Activated T-helper 2 cell treated with anti-CD3 and anti-CD28 coated beads, Interferon-gamma antibody, Interleukin-2, Interleukin-4, amounts not matched to agents 10 μg/mL and 5 μg/mL and 100 μg/mL, durations not matched to agents 14 hours and 24 hours and 36 hours (primary cell): ENCODE data around the gene COPB2. TPM values are rescaled to one million over a fixed set of nuclear protein-coding genes. Genes with fewer than 3 reads are reported as not detected.
A peak's percentile ranks its signal among the peaks of the same experiment; 100 is the strongest.
"Not testable (repeated sequence)": the region's sequence is repeated elsewhere in the genome, so short reads cannot be mapped to it uniquely, and the experiment has no call there.

Experiments used
- DNase-seq: peaks from one replicate; pipeline ENCODE4 v3.0.0; 2021; ENCODE audit warnings: low spot score
- H3K27ac Mint-ChIP-seq: one replicate; pipeline ENCODE4 v1.8.0; 2021; ENCODE audit warnings: mixed read lengths
- H3K27me3 Mint-ChIP-seq: one replicate; pipeline ENCODE4 v1.8.0; 2021; ENCODE audit warnings: low read depth, mixed read lengths
- H3K36me3 Mint-ChIP-seq: one replicate; pipeline ENCODE4 v1.8.0; 2021; ENCODE audit warnings: low read depth, mixed read lengths
- H3K4me1 Mint-ChIP-seq: one replicate; pipeline ENCODE4 v1.8.0; 2021; ENCODE audit warnings: low read depth, mixed read lengths
- H3K4me3 Mint-ChIP-seq: one replicate; pipeline ENCODE4 v1.8.0; 2021; ENCODE audit warnings: low read depth, mild to moderate bottlenecking, moderate library complexity, mixed read lengths
- H3K9me3 Mint-ChIP-seq: one replicate; pipeline ENCODE4 v1.8.0; 2021; ENCODE audit warnings: mixed read lengths
- intact Hi-C: fragments of 100-400 bp; cut with micrococcal nuclease; formaldehyde crosslinking; loops from one replicate; pipeline ENCODE4 v1.15.1; 2023
- total RNA-seq: library from RNA; stranded (reverse); gene quantifications from 2 replicates; pipeline ENCODE4 v1.2.3, GENCODE V29; 2022

COPB2 gene
- total RNA-seq, 1 donor from 2014 or later = 120 TPM

DNA sequence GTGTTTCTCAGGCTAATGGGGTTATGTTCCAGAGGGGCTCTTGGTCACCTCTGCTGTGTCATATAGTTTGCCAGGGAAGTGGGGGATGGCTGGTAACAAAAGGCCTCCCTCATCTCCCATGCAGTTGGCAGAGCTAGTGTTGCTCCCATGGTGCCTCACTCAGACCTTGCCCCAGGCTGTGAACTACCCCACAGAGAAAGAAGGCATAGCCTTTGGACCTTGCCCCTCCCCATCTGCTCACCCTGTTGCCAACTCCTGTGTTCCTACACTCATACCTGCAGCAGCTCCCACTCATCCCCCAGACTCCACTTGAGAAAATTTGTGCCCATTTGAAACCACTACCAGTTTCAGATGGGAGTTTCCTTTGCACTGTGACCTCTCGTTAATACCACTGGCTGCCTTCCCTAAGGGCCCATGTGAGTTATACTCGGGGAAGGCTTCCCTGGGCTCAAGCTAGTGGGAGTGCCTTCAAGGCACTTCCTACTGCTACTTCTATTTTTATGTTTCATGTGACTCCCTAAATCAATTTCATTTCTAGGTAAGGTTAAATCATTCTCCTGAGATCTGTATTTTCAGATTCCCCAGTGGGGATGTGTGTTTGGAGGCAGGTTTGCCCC is 25.3 kb upstream of the COPB2 start:
- no peak overlapping the region for H3K27ac Mint-ChIP-seq
- H3K4me3 Mint-ChIP-seq = no peak overlapping the region
- H3K36me3 Mint-ChIP-seq = no peaks in the 10 kb centered on the region
- H3K27me3 Mint-ChIP-seq = peaks cover 10% of the 10 kb centered on the region
- DNase-seq = no peak
- no peaks in the 10 kb centered on the region for H3K4me1 Mint-ChIP-seq
- peaks cover 27% of the 10 kb centered on the region for H3K9me3 Mint-ChIP-seq
- intact Hi-C loops = no loop called here

GRCh38 chr3:139412891-139413290 is 23.4 kb upstream of the COPB2 start:
- H3K27ac Mint-ChIP-seq, intact Hi-C loops: not testable (repeated sequence)

GRCh38 chr3:139401155-139401554 is 11.7 kb upstream of the COPB2 start:
- H3K4me3 Mint-ChIP-seq, H3K4me1 Mint-ChIP-seq, H3K27ac Mint-ChIP-seq, intact Hi-C loops, H3K36me3 Mint-ChIP-seq, DNase-seq, H3K27me3 Mint-ChIP-seq: not testable (repeated sequence)
- peaks cover 30% of the 10 kb centered on the region for H3K9me3 Mint-ChIP-seq

More at GRCh38 chr3:139412891-139413290, 23.4 kb upstream of the COPB2 start:
- peaks cover 10% of the 10 kb centered on the region for H3K27me3 Mint-ChIP-seq
- not testable (repeated sequence) for H3K4me1 Mint-ChIP-seq, H3K4me3 Mint-ChIP-seq, DNase-seq, H3K36me3 Mint-ChIP-seq
- peaks cover 27% of the 10 kb centered on the region for H3K9me3 Mint-ChIP-seq

DNA sequence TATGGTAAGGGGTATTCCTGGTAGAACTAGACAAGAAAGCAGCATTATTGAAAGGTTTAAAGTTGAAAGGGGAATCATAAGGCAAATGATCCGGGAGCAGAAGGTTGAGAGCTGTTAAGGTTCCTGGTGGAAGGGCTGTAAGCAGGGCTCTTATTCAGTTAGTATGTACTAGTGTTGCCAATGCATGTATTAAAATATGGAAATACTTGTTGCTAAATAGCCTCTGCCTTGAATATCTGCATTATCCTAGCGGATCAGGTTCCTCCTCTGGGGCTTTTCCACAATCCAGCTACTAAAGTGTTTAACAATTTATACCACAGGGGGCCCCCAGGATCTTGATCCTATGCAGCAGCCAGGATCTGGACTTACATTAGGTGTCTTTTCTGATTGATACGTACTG is 7.3 kb upstream of the COPB2 start:
- Mint-ChIP-seq H3K36me3 (no peaks in the 10 kb centered on the region), H3K4me1 (peaks cover 12% of the 10 kb centered on the region), H3K4me3 (no peak overlapping the region), H3K27ac (no peak overlapping the region), H3K9me3 (peaks cover 5% of the 10 kb centered on the region), H3K27me3 (peaks cover 8% of the 10 kb centered on the region)
- DNase-seq = no peak
- intact Hi-C loops = no loop called here

DNA sequence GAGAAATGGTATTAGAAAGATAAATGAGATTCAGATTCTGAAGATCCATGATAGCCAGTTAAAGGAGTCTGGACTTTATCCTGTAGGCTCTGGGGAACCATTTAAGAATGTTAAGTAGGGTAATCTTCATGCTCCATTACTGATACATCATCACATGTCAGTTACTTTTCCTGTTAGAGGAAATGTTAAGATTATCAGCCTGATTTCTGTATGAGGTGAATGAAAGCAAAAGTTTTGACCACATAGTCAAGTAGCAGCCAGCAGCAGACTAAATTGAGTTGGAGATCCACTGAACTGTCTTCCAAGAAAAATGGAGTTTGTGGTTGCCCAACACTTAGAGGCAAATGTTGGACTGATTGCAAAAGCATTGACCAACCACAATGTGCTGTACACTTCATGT is 4.7 kb upstream of the COPB2 start:
- Mint-ChIP-seq H3K9me3 (no peaks in the 10 kb centered on the region), H3K4me3 (no peak overlapping the region), H3K27ac (no peak overlapping the region), H3K36me3 (no peaks in the 10 kb centered on the region), H3K4me1 (peaks cover 15% of the 10 kb centered on the region), H3K27me3 (peaks cover 8% of the 10 kb centered on the region)
- no peak for DNase-seq
- intact Hi-C loops = no loop called here

- Mint-ChIP-seq H3K27ac (peak overlapping the region; percentile 98), H3K4me1 (peaks cover 36% of the 10 kb centered on the region), H3K27me3 (peaks cover 3% of the 10 kb centered on the region), H3K9me3 (no peaks in the 10 kb centered on the region), H3K36me3 (peaks cover 17% of the 10 kb centered on the region), H3K4me3 (peak overlapping the region; percentile 97)
- intact Hi-C loops = loop anchor here (1.0 to 5.0 kb wide), 4 partner anchors 30 to 474 kb away; partner anchors contain the start of gene NMNAT3
- no peak for DNase-seq
Measured at GRCh38 chr3:139388821-139389551, 461 bp downstream of the COPB2 start.

DNA sequence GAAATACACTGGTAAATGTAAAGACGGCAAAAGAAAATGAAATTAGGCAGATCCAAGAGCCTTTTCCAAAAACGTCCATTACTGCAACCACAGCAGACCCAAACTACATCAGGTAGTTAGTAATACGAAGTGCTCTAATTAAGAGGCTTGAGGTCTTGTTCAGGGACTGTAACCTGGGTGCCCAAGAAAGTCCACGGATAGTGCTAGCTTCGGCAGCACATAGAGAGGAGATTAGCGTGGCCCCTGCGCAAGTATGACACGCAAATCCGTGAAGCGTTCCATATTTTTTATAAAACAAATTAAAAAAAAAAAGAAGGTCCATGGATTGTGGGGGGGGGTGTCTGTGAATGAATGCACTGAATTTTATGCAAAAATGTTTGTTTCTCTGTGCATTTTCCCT is 1.4 kb downstream of the COPB2 start:
- Mint-ChIP-seq H3K9me3 (no peaks in the 10 kb centered on the region), H3K36me3 (peaks cover 19% of the 10 kb centered on the region), H3K4me1 (peaks cover 28% of the 10 kb centered on the region), H3K4me3 (peak overlapping the region; percentile 66), H3K27ac (no peak overlapping the region), H3K27me3 (no peaks in the 10 kb centered on the region)
- intact Hi-C loops = loop anchor here (2.0 to 5.0 kb wide), 2 partner anchors 29 to 289 kb away; partner anchors contain the start of gene NMNAT3
- DNase-seq = no peak

DNA sequence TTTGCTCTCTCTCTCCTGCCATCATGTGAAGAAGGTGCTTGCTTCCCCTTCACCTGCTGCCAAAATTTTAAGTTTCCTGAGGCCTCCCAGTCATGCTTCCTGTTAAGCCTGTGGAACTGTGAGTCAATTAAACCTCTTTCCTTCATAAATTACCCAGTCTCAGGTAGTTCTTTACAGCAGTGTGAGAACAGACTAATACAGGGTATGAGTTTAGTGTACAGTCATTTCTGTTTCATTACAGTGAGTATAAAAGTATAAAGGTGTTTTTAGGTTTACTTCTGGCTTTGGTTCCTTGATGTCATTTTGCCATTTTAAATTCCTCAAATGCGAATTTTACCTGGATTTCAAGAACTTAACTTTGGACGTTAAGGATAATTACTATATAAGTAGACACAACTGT is 7.2 kb downstream of the COPB2 start:
- DNase-seq, intact Hi-C loops, H3K4me3 Mint-ChIP-seq, H3K27ac Mint-ChIP-seq, H3K27me3 Mint-ChIP-seq, H3K9me3 Mint-ChIP-seq: not testable (repeated sequence)
- peaks cover 30% of the 10 kb centered on the region for H3K4me1 Mint-ChIP-seq
- H3K36me3 Mint-ChIP-seq = peaks cover 61% of the 10 kb centered on the region

DNA sequence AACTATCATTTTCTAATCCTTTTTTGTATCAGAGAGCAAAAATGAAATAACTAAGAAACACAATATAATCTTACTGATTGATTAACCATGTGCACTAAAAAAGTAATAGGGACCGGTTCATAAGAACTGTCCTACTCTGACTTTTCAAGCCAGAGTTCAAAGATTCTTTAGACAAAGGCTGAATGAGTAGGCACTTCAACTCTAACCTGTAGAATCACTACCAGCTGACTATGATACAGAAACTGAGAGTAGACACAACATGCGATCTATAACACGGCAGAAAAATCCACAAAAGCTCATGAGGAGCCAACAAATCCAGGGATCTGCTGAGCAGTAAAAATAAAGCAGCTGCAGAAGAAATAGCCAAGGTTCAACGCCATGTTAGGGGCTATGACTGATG is 8.9 kb downstream of the COPB2 start:
- H3K27ac Mint-ChIP-seq = peak overlapping the region; percentile 30
- peaks cover 58% of the 10 kb centered on the region for H3K36me3 Mint-ChIP-seq
- intact Hi-C loops = no loop called here
- H3K4me3 Mint-ChIP-seq = no peak overlapping the region
- H3K9me3 Mint-ChIP-seq = no peaks in the 10 kb centered on the region
- DNase-seq = no peak
- H3K4me1 Mint-ChIP-seq = peaks cover 16% of the 10 kb centered on the region
- H3K27me3 Mint-ChIP-seq = no peaks in the 10 kb centered on the region

DNA sequence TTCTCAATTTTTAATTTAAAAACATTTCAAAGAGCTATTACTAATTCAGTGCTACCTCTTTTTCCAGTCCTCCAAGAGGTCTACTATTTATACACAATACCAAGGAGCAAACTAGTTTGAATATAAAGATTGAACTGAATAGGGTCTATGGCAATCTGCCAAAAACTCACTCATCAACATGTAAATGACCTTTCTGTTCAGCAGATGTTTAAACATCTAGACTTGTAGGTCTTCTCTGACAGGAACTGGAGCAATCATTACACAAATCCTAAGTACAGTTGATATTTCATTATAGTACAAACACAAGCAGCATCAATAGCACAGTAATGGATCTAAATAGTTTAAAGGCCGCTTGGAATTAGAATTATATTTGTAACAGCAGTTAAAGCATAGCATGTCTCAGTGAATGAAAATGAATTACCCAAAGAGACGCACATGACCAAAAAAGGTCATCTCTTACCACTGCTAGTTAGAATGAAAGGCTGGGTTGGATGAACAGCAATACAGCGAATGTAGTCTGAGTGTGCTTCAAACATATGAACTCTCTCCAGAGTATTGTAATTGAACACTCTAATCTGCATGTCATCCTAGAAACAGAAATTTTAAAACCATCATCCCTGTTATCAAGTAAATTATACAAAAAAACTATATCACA is 10.7 kb downstream of the COPB2 start:
- no peaks in the 10 kb centered on the region for H3K9me3 Mint-ChIP-seq
- no peak overlapping the region for H3K4me3 Mint-ChIP-seq
- no peak overlapping the region for H3K27ac Mint-ChIP-seq
- H3K4me1 Mint-ChIP-seq = peaks cover 16% of the 10 kb centered on the region
- no peak for DNase-seq
- peaks cover 72% of the 10 kb centered on the region for H3K36me3 Mint-ChIP-seq
- intact Hi-C loops = no loop called here
- H3K27me3 Mint-ChIP-seq = no peaks in the 10 kb centered on the region

DNA sequence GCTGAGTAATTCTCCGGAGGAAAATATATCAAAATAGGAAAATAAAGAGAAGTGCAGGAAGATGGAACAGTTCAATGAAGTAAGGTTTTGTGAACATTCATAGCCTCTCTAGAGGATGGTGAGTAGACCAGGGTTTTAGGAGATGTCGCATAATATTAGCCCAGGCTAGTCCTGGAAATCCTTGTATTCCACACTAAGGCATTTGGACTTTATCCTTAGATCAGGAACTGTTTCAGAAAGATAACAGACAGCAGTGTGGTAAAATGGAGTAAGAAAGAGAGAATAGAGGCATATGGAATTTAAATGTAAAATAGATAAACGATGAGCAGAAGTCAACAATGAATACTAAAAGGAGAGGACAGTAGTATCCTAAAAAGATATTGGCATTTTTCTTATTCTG is 12.1 kb downstream of the COPB2 start:
- Mint-ChIP-seq H3K36me3 (peaks cover 76% of the 10 kb centered on the region), H3K4me3 (no peak overlapping the region), H3K27me3 (no peaks in the 10 kb centered on the region), H3K27ac (peak overlapping the region; percentile 19), H3K4me1 (peaks cover 14% of the 10 kb centered on the region), H3K9me3 (no peaks in the 10 kb centered on the region)
- no peak for DNase-seq
- intact Hi-C loops = no loop called here

- H3K36me3 Mint-ChIP-seq = peaks cover 78% of the 10 kb centered on the region
- H3K27me3 Mint-ChIP-seq = no peaks in the 10 kb centered on the region
- H3K9me3 Mint-ChIP-seq = no peaks in the 10 kb centered on the region
- H3K4me3 Mint-ChIP-seq = no peak overlapping the region
- H3K4me1 Mint-ChIP-seq = peaks cover under 1% of the 10 kb centered on the region
- DNase-seq = no peak
- no peak overlapping the region for H3K27ac Mint-ChIP-seq
- intact Hi-C loops = no loop called here
Measured at GRCh38 chr3:139374099-139374498, 15.3 kb downstream of the COPB2 start.

GRCh38 chr3:139364549-139364948 is 24.9 kb downstream of the COPB2 start:
- no peaks in the 10 kb centered on the region for H3K9me3 Mint-ChIP-seq
- peaks cover 86% of the 10 kb centered on the region for H3K36me3 Mint-ChIP-seq
- no peak overlapping the region for H3K27ac Mint-ChIP-seq

More at GRCh38 chr3:139364549-139364948, 24.9 kb downstream of the COPB2 start:
- intact Hi-C loops = no loop called here
- H3K4me3 Mint-ChIP-seq = no peak overlapping the region
- no peaks in the 10 kb centered on the region for H3K27me3 Mint-ChIP-seq
- peaks cover 8% of the 10 kb centered on the region for H3K4me1 Mint-ChIP-seq
- no peak for DNase-seq
